ENCODE data around the gene AMIGO1.

The AMIGO1 gene

GRCh38 chr1:109454497-109455133, 54.9 kb downstream of the AMIGO1 start:
- Histone ChIP-seq H3K9me3 (ENCODE audit: insufficient read depth, low read length) (no peaks in the 10 kb centered on the region), H3K4me2 (ENCODE audit: low read length) (no peak overlapping the region), H3K79me2 (ENCODE audit: low read length) (no peaks in the 10 kb centered on the region), H3K4me1 (ENCODE audit: low read length) (no peaks in the 10 kb centered on the region), H2AFZ (ENCODE audit: low read depth, low read length) (no peak overlapping the region), H3K4me3 (ENCODE audit: low read length) (no peak overlapping the region), H4K20me1 (ENCODE audit: insufficient read depth, low read length) (no peaks in the 10 kb centered on the region), H3K36me3 (replicated peaks; ENCODE audit: low read depth, low read length) (no peaks in the 10 kb centered on the region), H3K9ac (ENCODE audit: low read length) (no peak overlapping the region), H3K27ac (ENCODE audit: low read length) (no peak overlapping the region), H3K27me3 (ENCODE audit: low read depth, low read length) (no peaks in the 10 kb centered on the region)
- TF ChIP-seq CTCF (IDR thresholded peaks at IDR 0.05; ENCODE audit: low read depth, low read length), result no peak
- TF ChIP-seq EZH2phosphoT487 (IDR thresholded peaks at IDR 0.05; ENCODE audit: low read depth), result no peak
